Gastroesophageal sphincter (tissue), 4 donors: ENCODE measurements around the gene DPP6. TPM values are rescaled to one million over a fixed set of nuclear protein-coding genes. Genes with fewer than 3 reads are reported as not detected.

Source experiments
- ATAC-seq: fragments of 150-250 bp; one replicate; pipeline ENCODE4 v1.9.1; 2016; ENCODE audit warnings: mild to moderate bottlenecking, moderate library complexity
- H3K27ac ChIP-seq, 4 donors: fragments of 200-600 bp; sonication (generic) in 3 of 4; 1 replicate in 3 of 4; 2 replicates in 1 of 4; pipeline ENCODE4 v1.5.1; 2016 to 2019
- H3K27me3 ChIP-seq: fragments of 200-600 bp; sonication (generic); one replicate; pipeline ENCODE4 v1.5.1; 2019
- H3K36me3 ChIP-seq, 2 donors: fragments of 200-600 bp; sonication (generic); one replicate each; pipeline ENCODE4 v1.5.1; 2019; ENCODE audit warnings: control low read depth in 1 of 2
- H3K4me1 ChIP-seq, 3 donors: fragments of 200-600 bp; sonication (generic); 1 replicate in 2 of 3; 2 replicates in 1 of 3; pipeline ENCODE4 v1.5.1; 2016 to 2019; ENCODE audit warnings: control low read depth in 2 of 3
- H3K4me3 ChIP-seq, 2 donors: fragments of 200-600 bp; sonication (generic); one replicate each; pipeline ENCODE4 v1.5.1; 2019; ENCODE audit warnings: mild to moderate bottlenecking in 1 of 2, moderate library complexity in 1 of 2
- H3K9me3 ChIP-seq, 3 donors: fragments of 200-600 bp; sonication (generic); one replicate each; pipeline ENCODE4 v1.5.1; 2017 to 2019; ENCODE audit warnings: control low read depth in 2 of 3
- EP300 ChIP-seq: sonication (generic); formaldehyde crosslinking; IDR thresholded peaks from one replicate; pipeline ENCODE4 v1.6.1; 2017; ENCODE audit warnings: antibody characterized with exemption, mild to moderate bottlenecking
- POLR2A ChIP-seq, 2 donors: fragments of 450-650 bp; IDR thresholded peaks; one replicate each; pipeline ENCODE4 v1.6.1; 2017; ENCODE audit warnings: antibody characterized with exemption in 2 of 2, mild to moderate bottlenecking in 2 of 2, moderate library complexity in 1 of 2
- POLR2AphosphoS5 ChIP-seq: sonication (generic); formaldehyde crosslinking; IDR thresholded peaks from one replicate; pipeline ENCODE4 v1.6.1; 2017; ENCODE audit warnings: antibody characterized with exemption
- WGBS, 2 donors: methylation state at CpG; one replicate each; pipeline ENCODE4 v1.1.5; 2018; ENCODE audit warnings: low coverage in 1 of 2; 5-methylcytosine and 5-hydroxymethylcytosine counted together
- total RNA-seq, 4 donors: library from RNA; depleted of rRNA; stranded (reverse); fragments of >200 nt; gene quantifications; one replicate each; pipeline ENCODE4 v1.1.0, GENCODE V29; 2016
- TF ChIP-seq, protein P1 (sequence below), 4 experiments: fragments of 200-600 bp in 2 of 4; fragments of 450-650 bp in 2 of 4; sonication (generic) in 1 of 4; IDR thresholded peaks; one replicate each; pipeline ENCODE4 v1.5.1; 2017 to 2019; ENCODE audit warnings: antibody characterized with exemption in 4 of 4, mild to moderate bottlenecking in 2 of 4, moderate library complexity in 2 of 4

DPP6 gene
- total RNA-seq, 4 donors from 2014 or later = 14.3 to 40.0 (median 23.1) TPM

DNA sequence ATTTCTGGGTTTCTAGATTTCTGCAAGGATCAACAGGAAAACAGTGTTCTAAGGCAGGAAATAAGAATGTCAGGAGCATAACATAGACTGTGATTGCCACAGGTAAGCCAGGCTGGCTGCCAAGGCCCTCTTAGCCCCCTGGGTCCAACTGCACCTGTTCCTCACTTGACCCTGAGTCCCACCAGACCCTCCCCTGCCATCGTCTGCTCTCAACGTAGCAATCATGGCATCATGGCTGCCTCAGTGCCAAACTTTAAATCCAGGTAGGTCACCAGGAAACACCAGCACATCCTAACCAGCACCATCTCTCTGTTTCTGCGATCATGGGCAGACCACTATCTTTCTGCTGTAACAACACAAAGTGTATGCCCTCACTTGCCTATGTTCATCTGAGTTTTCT lies 683.6 kb downstream of the DPP6 start:
- Histone ChIP-seq H3K36me3 (no peaks in the 10 kb centered on the region), H3K27me3 (no peaks in the 10 kb centered on the region), H3K4me1 (no peaks in the 10 kb centered on the region), H3K27ac (no peak overlapping the region), H3K9me3 (peaks cover 0 to 8% (median 0%) of the 10 kb centered on the region in 3 donors), H3K4me3 (no peak overlapping the region)
- TF ChIP-seq EP300 (no peak), POLR2AphosphoS5 (no peak), POLR2A (IDR thresholded peaks at IDR 0.05) (no peak)
- TF ChIP-seq, protein P1, sequence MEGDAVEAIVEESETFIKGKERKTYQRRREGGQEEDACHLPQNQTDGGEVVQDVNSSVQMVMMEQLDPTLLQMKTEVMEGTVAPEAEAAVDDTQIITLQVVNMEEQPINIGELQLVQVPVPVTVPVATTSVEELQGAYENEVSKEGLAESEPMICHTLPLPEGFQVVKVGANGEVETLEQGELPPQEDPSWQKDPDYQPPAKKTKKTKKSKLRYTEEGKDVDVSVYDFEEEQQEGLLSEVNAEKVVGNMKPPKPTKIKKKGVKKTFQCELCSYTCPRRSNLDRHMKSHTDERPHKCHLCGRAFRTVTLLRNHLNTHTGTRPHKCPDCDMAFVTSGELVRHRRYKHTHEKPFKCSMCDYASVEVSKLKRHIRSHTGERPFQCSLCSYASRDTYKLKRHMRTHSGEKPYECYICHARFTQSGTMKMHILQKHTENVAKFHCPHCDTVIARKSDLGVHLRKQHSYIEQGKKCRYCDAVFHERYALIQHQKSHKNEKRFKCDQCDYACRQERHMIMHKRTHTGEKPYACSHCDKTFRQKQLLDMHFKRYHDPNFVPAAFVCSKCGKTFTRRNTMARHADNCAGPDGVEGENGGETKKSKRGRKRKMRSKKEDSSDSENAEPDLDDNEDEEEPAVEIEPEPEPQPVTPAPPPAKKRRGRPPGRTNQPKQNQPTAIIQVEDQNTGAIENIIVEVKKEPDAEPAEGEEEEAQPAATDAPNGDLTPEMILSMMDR (IDR thresholded peaks at IDR 0.05) = no peak
- WGBS, 2 donors = 66% methylated on average over 2 of the region's 3 CpGs; no CpG with 5 or more reads in 1 of the 2 donors
- no peak for ATAC-seq

DNA sequence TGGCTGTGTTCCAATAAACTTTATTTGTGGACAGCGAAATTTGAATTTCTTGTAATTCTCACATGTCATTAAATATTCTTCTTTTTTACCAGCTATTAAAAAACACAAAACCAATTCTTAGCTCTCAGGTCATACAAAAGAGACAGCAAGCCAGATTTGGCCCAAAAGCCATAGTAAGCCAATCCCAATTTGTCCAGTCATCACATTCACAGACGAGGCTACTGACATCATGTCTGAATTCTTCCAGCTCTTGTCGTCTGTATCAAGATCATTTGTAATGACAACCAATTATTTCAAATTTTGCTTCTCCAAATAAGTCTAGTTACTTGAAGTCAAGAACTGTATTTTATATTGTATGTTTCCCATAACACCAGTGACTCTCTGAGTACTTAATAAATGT lies 684.2 kb downstream of the DPP6 start:
- 56 to 84% methylated on average over 3 of the region's 3 CpGs for WGBS, 2 donors
- TF ChIP-seq, protein P1 (IDR thresholded peaks at IDR 0.05) = no peak
- TF ChIP-seq EP300 (no peak), POLR2A (IDR thresholded peaks at IDR 0.05) (no peak)

GRCh38 chr7:154738216-154738615 lies 686.0 kb downstream of the DPP6 start:
- ATAC-seq = no peak
- Histone ChIP-seq H3K4me1 (no peaks in the 10 kb centered on the region), H3K27ac (no peak overlapping the region), H3K4me3 (no peak overlapping the region), H3K27me3 (no peaks in the 10 kb centered on the region), H3K36me3 (no peaks in the 10 kb centered on the region), H3K9me3 (no peaks in the 10 kb centered on the region)
- 48 to 50% methylated on average over 2 to 5 of the region's 5 CpGs for WGBS, 2 donors
- TF ChIP-seq POLR2A (IDR thresholded peaks at IDR 0.05) = no peak

More for the DNA sequence above, 684.2 kb downstream of the DPP6 start:
- peaks cover 0 to 2% (median 0%) of the 10 kb centered on the region in 3 donors for H3K9me3 ChIP-seq
- no peaks in the 10 kb centered on the region for H3K36me3 ChIP-seq
- H3K4me1 ChIP-seq = no peaks in the 10 kb centered on the region
- no peak overlapping the region for H3K27ac ChIP-seq
- no peaks in the 10 kb centered on the region for H3K27me3 ChIP-seq
- ATAC-seq = no peak
- H3K4me3 ChIP-seq = no peak overlapping the region

DNA sequence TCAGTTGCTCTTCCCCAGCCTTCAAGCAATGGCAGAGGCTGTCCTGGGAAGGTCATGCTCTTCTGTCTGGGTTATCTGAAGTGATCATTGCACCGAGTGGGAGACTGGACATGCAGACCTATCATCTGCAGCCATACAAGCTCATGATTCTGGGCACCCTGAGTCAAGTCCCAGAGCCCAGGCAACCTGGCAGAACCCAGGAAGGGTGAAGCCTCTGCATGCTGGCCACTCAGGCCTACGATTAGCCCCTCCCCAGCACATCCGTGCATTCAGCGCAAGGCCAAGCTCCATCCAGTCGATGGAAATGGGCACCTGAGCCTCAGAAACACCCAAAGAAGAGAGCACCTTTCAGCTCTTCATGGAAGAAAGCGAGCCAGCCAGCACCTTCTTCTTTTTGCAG lies 688.9 kb downstream of the DPP6 start:
- Histone ChIP-seq H3K27ac (no peak overlapping the region), H3K9me3 (no peaks in the 10 kb centered on the region), H3K36me3 (no peaks in the 10 kb centered on the region), H3K4me1 (no peaks in the 10 kb centered on the region), H3K4me3 (no peak overlapping the region), H3K27me3 (no peaks in the 10 kb centered on the region)
- 100% methylated on average over 3 of the region's 6 CpGs; no CpG with 5 or more reads in 1 of the 2 donors for WGBS, 2 donors
- no peak for ATAC-seq
- TF ChIP-seq POLR2AphosphoS5 (no peak), POLR2A (IDR thresholded peaks at IDR 0.05) (no peak), EP300 (no peak)
- TF ChIP-seq, protein P1 (IDR thresholded peaks at IDR 0.05) = no peak

DNA sequence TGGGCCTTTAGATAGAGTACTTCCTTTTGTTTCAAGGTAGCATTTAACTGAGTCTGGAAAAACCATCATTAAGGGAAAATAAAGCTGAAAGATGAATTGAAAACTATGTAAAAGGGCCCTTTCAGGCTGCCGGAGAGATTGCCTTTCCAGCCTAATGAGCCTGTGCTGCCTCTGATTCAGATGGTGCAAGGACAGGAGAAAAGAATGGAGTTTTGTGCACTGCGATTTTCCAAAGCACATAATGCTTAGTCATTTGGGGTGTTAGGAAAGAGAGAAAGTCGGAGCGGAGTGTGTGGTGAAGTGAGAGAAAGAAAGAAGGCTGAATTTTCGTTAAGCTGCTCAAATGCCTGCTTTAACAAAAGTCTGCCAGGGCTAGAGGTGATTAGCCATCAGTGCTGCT lies 691.0 kb downstream of the DPP6 start:
- WGBS, 2 donors = 43 to 79% methylated on average over 4 to 5 of the region's 5 CpGs
- TF ChIP-seq, protein P1 (IDR thresholded peaks at IDR 0.05) = no peak
- no peak for ATAC-seq

More for the DNA sequence above, 691.0 kb downstream of the DPP6 start:
- Histone ChIP-seq H3K9me3 (no peaks in the 10 kb centered on the region), H3K27me3 (no peaks in the 10 kb centered on the region), H3K27ac (no peak overlapping the region), H3K4me1 (no peaks in the 10 kb centered on the region), H3K36me3 (no peaks in the 10 kb centered on the region), H3K4me3 (no peak overlapping the region)
